ENCODE results near the gene REC8.

The REC8 gene

DNA sequence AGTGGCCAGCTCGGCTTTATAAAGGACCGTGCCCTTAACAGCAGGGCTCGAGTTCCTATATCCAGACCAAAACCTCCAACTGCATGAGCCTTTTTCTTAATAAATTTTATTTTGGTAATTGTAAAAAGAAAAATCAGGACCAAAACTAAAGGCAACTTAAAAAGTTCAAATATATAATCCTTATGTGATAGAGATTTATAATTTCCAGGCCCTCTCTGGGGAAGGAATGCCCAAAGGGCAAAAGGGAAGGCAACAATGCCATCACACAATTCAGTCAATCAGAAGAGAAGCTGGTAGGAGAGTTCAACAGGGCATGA lies 17.1 kb downstream of the REC8 start:
- H3K9ac ChIP-seq (ENCODE audit: low read length) = peak overlapping the region; percentile 72
- no peak for TF ChIP-seq EZH2phosphoT487 (conservative IDR thresholded peaks at IDR 0.05; ENCODE audit: low read length)
- TF ChIP-seq, protein P1, sequence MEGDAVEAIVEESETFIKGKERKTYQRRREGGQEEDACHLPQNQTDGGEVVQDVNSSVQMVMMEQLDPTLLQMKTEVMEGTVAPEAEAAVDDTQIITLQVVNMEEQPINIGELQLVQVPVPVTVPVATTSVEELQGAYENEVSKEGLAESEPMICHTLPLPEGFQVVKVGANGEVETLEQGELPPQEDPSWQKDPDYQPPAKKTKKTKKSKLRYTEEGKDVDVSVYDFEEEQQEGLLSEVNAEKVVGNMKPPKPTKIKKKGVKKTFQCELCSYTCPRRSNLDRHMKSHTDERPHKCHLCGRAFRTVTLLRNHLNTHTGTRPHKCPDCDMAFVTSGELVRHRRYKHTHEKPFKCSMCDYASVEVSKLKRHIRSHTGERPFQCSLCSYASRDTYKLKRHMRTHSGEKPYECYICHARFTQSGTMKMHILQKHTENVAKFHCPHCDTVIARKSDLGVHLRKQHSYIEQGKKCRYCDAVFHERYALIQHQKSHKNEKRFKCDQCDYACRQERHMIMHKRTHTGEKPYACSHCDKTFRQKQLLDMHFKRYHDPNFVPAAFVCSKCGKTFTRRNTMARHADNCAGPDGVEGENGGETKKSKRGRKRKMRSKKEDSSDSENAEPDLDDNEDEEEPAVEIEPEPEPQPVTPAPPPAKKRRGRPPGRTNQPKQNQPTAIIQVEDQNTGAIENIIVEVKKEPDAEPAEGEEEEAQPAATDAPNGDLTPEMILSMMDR (IDR thresholded peaks at IDR 0.05; ENCODE audit: insufficient read depth, low read length, poor library complexity, severe bottlenecking) = no peak
- H3K4me3 ChIP-seq (ENCODE audit: insufficient read depth, low read length, poor library complexity, severe bottlenecking) = peak overlapping the region; percentile 81
- H3K9me2 ChIP-seq (replicated peaks; ENCODE audit: insufficient read depth, low read length) = no peaks in the 10 kb centered on the region
- H3K36me3 ChIP-seq (ENCODE audit: low read length) = no peaks in the 10 kb centered on the region
- H3F3A ChIP-seq (ENCODE audit: insufficient read depth) = peaks cover 14% of the 10 kb centered on the region
- H3K9me3 ChIP-seq (ENCODE audit: insufficient read depth, low read length) = no peaks in the 10 kb centered on the region
- H3K79me2 ChIP-seq (ENCODE audit: insufficient read depth, low read length) = peaks cover under 1% of the 10 kb centered on the region; the same call in 1 of the 2 replicates
- H2AFZ ChIP-seq (ENCODE audit: low read depth, low read length, severe bottlenecking) = peak overlapping the region; percentile 56
- no peaks in the 10 kb centered on the region for H3K27me3 ChIP-seq (ENCODE audit: low read length)
- peak overlapping the region; percentile 71 for H3K4me2 ChIP-seq (ENCODE audit: low read depth, low read length, poor library complexity, severe bottlenecking)
- H3K27ac ChIP-seq (ENCODE audit: low read depth, low read length) = peak overlapping the region; percentile 63
- H4K20me1 ChIP-seq (ENCODE audit: low read depth, low read length) = no peaks in the 10 kb centered on the region

DNA sequence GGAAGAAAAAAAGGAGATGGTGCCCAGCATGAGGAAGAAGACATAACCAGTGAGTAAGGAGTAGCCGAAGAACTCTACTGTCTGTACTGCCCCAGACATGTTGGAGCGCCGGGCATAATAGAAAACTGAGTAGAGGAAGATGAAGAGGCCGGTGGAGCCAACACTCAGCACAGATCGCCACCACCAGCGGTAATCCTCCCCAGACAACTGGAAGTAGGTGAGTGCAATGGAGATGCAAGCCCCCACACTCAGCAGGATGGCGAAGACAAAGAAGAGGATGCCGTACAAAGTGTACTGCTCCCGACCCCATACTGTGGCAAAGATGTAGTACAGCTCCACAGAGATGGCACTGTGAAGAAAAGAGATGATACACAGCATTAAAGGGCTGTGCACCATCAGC lies 17.6 kb downstream of the REC8 start:
- no peaks in the 10 kb centered on the region for H4K20me1 ChIP-seq (ENCODE audit: low read depth, low read length)
- no peaks in the 10 kb centered on the region for H3K9me2 ChIP-seq (replicated peaks; ENCODE audit: insufficient read depth, low read length)
- H3K79me2 ChIP-seq (ENCODE audit: insufficient read depth, low read length) = peaks cover 5% of the 10 kb centered on the region; the same call in 1 of the 2 replicates
- peaks cover 14% of the 10 kb centered on the region for H3F3A ChIP-seq (ENCODE audit: insufficient read depth)
- no peaks in the 10 kb centered on the region for H3K36me3 ChIP-seq (ENCODE audit: low read length)
- H3K4me2 ChIP-seq (ENCODE audit: low read depth, low read length, poor library complexity, severe bottlenecking) = peak overlapping the region; percentile 71
- peak overlapping the region; percentile 72 for H3K9ac ChIP-seq (ENCODE audit: low read length)
- H3K27me3 ChIP-seq (ENCODE audit: low read length) = no peaks in the 10 kb centered on the region
- no peak for TF ChIP-seq EZH2phosphoT487 (conservative IDR thresholded peaks at IDR 0.05; ENCODE audit: low read length)
- no peak overlapping the region for H3K4me3 ChIP-seq (ENCODE audit: insufficient read depth, low read length, poor library complexity, severe bottlenecking)
- peak overlapping the region; percentile 63 for H3K27ac ChIP-seq (ENCODE audit: low read depth, low read length)
- H2AFZ ChIP-seq (ENCODE audit: low read depth, low read length, severe bottlenecking) = peak overlapping the region; percentile 56
- H3K9me3 ChIP-seq (ENCODE audit: insufficient read depth, low read length) = no peaks in the 10 kb centered on the region

GRCh38 chr14:24190416-24190815 lies 18.5 kb downstream of the REC8 start:
- H3K4me2 ChIP-seq (ENCODE audit: low read depth, low read length, poor library complexity, severe bottlenecking) = no peak overlapping the region
- H3K9me3 ChIP-seq (ENCODE audit: insufficient read depth, low read length) = no peaks in the 10 kb centered on the region
- TF ChIP-seq, protein P1 (IDR thresholded peaks at IDR 0.05; ENCODE audit: insufficient read depth, low read length, poor library complexity, severe bottlenecking) = no peak
- no peak for TF ChIP-seq EZH2phosphoT487 (conservative IDR thresholded peaks at IDR 0.05; ENCODE audit: low read length)
- no peak overlapping the region for H3K27ac ChIP-seq (ENCODE audit: low read depth, low read length)
- H3K36me3 ChIP-seq (ENCODE audit: low read length) = no peaks in the 10 kb centered on the region
- H3F3A ChIP-seq (ENCODE audit: insufficient read depth) = peaks cover 18% of the 10 kb centered on the region
- H3K79me2 ChIP-seq (ENCODE audit: insufficient read depth, low read length) = peaks cover 10% of the 10 kb centered on the region; the same call in 1 of the 2 replicates
- H3K27me3 ChIP-seq (ENCODE audit: low read length) = no peaks in the 10 kb centered on the region
- H3K9me2 ChIP-seq (replicated peaks; ENCODE audit: insufficient read depth, low read length) = no peaks in the 10 kb centered on the region
- H3K9ac ChIP-seq (ENCODE audit: low read length) = no peak overlapping the region
- no peaks in the 10 kb centered on the region for H4K20me1 ChIP-seq (ENCODE audit: low read depth, low read length)
- no peak overlapping the region for H3K4me3 ChIP-seq (ENCODE audit: insufficient read depth, low read length, poor library complexity, severe bottlenecking)
- no peak overlapping the region for H2AFZ ChIP-seq (ENCODE audit: low read depth, low read length, severe bottlenecking)

DNA sequence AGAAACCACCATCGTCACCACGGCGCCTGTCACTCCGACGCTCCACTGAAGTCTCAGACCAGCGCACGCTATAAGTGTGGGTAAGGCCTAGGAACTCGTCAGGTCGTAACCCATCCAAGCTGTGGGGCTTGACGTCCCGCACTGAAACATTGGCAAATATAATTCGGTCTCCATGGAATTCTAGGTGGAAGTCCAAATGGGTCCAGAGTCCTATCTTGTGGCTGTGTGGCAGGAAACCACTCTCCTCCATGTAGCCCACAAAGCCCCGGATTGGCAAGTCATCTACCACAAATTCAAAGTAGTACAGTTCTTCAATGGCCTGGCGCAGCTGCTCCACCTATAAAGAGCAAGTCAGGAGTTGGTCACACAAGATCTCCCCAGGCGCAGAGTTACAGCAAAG lies 21.1 kb downstream of the REC8 start:
- no peak overlapping the region for H3K4me3 ChIP-seq (ENCODE audit: insufficient read depth, low read length, poor library complexity, severe bottlenecking)
- TF ChIP-seq EZH2phosphoT487 (conservative IDR thresholded peaks at IDR 0.05; ENCODE audit: low read length) = no peak
- TF ChIP-seq, protein P1 (IDR thresholded peaks at IDR 0.05; ENCODE audit: insufficient read depth, low read length, poor library complexity, severe bottlenecking) = no peak
- H3K9me2 ChIP-seq (replicated peaks; ENCODE audit: insufficient read depth, low read length) = no peaks in the 10 kb centered on the region
- H3K9me3 ChIP-seq (ENCODE audit: insufficient read depth, low read length) = no peaks in the 10 kb centered on the region
- H3K79me2 ChIP-seq (ENCODE audit: insufficient read depth, low read length) = peaks cover 18% of the 10 kb centered on the region; the same call in 1 of the 2 replicates
- no peaks in the 10 kb centered on the region for H4K20me1 ChIP-seq (ENCODE audit: low read depth, low read length)
- H3K36me3 ChIP-seq (ENCODE audit: low read length) = no peaks in the 10 kb centered on the region
- peaks cover 37% of the 10 kb centered on the region for H3F3A ChIP-seq (ENCODE audit: insufficient read depth)
- H3K27me3 ChIP-seq (ENCODE audit: low read length) = no peaks in the 10 kb centered on the region
- H2AFZ ChIP-seq (ENCODE audit: low read depth, low read length, severe bottlenecking) = no peak overlapping the region
- no peak overlapping the region for H3K4me2 ChIP-seq (ENCODE audit: low read depth, low read length, poor library complexity, severe bottlenecking)
- H3K9ac ChIP-seq (ENCODE audit: low read length) = no peak overlapping the region
- H3K27ac ChIP-seq (ENCODE audit: low read depth, low read length) = no peak overlapping the region
